Stimulated activated CD8-positive, alpha-beta memory T cell treated with anti-CD3 and anti-CD28 coated beads, Interleukin-7, amount 100 ng/mL, for 1 hour (primary cell): Measurements from ENCODE around the gene EIF3M.

Experiments used
- DNase-seq, 2 donors: peaks; one replicate each; pipeline ENCODE4 v3.0.0-alpha.2; 2020; ENCODE audit warnings: low read depth in 2 of 2

Gene EIF3M

GRCh38 chr11:32583459-32584271 lies at the start of gene EIF3M:
Gene EIF3M (plus strand): TSS chr11:32583831. CDS start chr11:32583888, 57 bp downstream.
- peak; percentile 88 to 91 for DNase-seq

GRCh38 chr11:32538804-32539203 lies 44.8 kb upstream of the EIF3M start:
- no peak for DNase-seq

- no peak for DNase-seq
Observed at GRCh38 chr11:32549611-32550187, 33.9 kb upstream of the EIF3M start.

GRCh38 chr11:32550207-32550606 lies 33.4 kb upstream of the EIF3M start:
- no peak for DNase-seq

GRCh38 chr11:32555091-32555490 lies 28.5 kb upstream of the EIF3M start:
- DNase-seq: no peak

- DNase-seq: no peak
Observed at GRCh38 chr11:32555895-32556294, 27.7 kb upstream of the EIF3M start.

- no peak for DNase-seq
Observed at GRCh38 chr11:32561835-32562234, 21.8 kb upstream of the EIF3M start.

GRCh38 chr11:32562839-32563599 lies 20.6 kb upstream of the EIF3M start:
- DNase-seq: no peak

GRCh38 chr11:32563600-32563959 lies 20.1 kb upstream of the EIF3M start:
- no peak for DNase-seq

- DNase-seq: no peak
Observed at GRCh38 chr11:32566517-32566916, 17.1 kb upstream of the EIF3M start.

GRCh38 chr11:32567154-32567553 lies 16.5 kb upstream of the EIF3M start:
- DNase-seq: no peak

GRCh38 chr11:32569313-32569881 lies 14.2 kb upstream of the EIF3M start:
- no peak for DNase-seq

- no peak for DNase-seq
Observed at GRCh38 chr11:32571039-32571438, 12.6 kb upstream of the EIF3M start.

GRCh38 chr11:32573228-32573627 lies 10.4 kb upstream of the EIF3M start:
- DNase-seq: no peak

GRCh38 chr11:32574421-32574820 lies 9.2 kb upstream of the EIF3M start:
- no peak for DNase-seq

GRCh38 chr11:32575070-32575469 lies 8.6 kb upstream of the EIF3M start:
- DNase-seq: no peak

GRCh38 chr11:32576456-32576855 lies 7.2 kb upstream of the EIF3M start:
- no peak for DNase-seq

GRCh38 chr11:32580967-32581366 lies 2.7 kb upstream of the EIF3M start:
- no peak for DNase-seq

- DNase-seq: no peak
Observed at GRCh38 chr11:32581556-32581955, 2.1 kb upstream of the EIF3M start.

GRCh38 chr11:32584921-32585320 lies 1.3 kb downstream of the EIF3M start:
- no peak for DNase-seq

GRCh38 chr11:32586576-32587190 lies 3.1 kb downstream of the EIF3M start:
- no peak for DNase-seq

GRCh38 chr11:32594272-32594671 lies 10.6 kb downstream of the EIF3M start:
- DNase-seq: no peak
